B cell (primary cell): ENCODE results near the gene ARHGEF17. TPM values are rescaled to one million over a fixed set of nuclear protein-coding genes. Genes with fewer than 3 reads are reported as not detected.
"Not testable (repeated sequence)": the region's sequence is repeated elsewhere in the genome, so short reads cannot be mapped to it uniquely, and the experiment has no call there.

Experiments
- ATAC-seq: fragments of 200-7000 bp; cut with Tn5 transposase; one replicate; pipeline ENCODE4 v1.10.0; 2021; ENCODE audit warnings: low read depth, mild to moderate bottlenecking, moderate number of reproducible peaks, moderate library complexity
- CTCF ChIA-PET: fragments of 350-600 bp; sonication (Branson Sonifier 250); formaldehyde crosslinking; loops from one replicate; lab custom pipeline; 2021; ENCODE audit warnings: antibody characterized with exemption, inconsistent platforms; lab: Charles Lee
- POLR2A ChIA-PET: fragments of 350-600 bp; sonication (Branson Sonifier 250); formaldehyde crosslinking; loops from one replicate; lab custom pipeline; 2021; ENCODE audit warnings: antibody characterized with exemption; lab: Charles Lee
- DNase-seq: peaks from one replicate; pipeline ENCODE4 v3.0.0; 2013
- H2AFZ ChIP-seq: 2 replicates; pipeline ENCODE4 v1.6.1; 2012; ENCODE audit warnings: mild to moderate bottlenecking, low read depth, low read length; ENCODE audit not compliant: insufficient read depth, poor library complexity, severe bottlenecking
- H3K27ac ChIP-seq, 2 donors: 1 replicate in 1 of 2; 2 replicates in 1 of 2; pipeline ENCODE4 v1.5.1; 2012 to 2013; ENCODE audit warnings: low read length in 2 of 2, mild to moderate bottlenecking in 2 of 2, moderate library complexity in 1 of 2
- H3K27me3 ChIP-seq, 4 experiments: fragments of 200-600 bp in 1 of 4; sonication (generic) in 1 of 4; replicated peaks in 1 of 4; 1 replicate in 2 of 4; 2 replicates in 2 of 4; pipeline versions ENCODE4 v1.6.1 to v1.7.0; 2013 to 2016; ENCODE audit warnings: low read length in 3 of 4, mild to moderate bottlenecking in 2 of 4, mixed read lengths in 1 of 4, moderate library complexity in 1 of 4; ENCODE audit not compliant: insufficient read depth in 4 of 4, control insufficient read depth in 3 of 4; ENCODE audit errors: control extremely low read depth in 1 of 4
- H3K36me3 ChIP-seq, 2 experiments: replicated peaks in 1 of 2; 1 replicate in 1 of 2; 2 replicates in 1 of 2; pipeline versions ENCODE4 v1.6.1 to v1.7.1; 2013; ENCODE audit warnings: low read length in 1 of 2; ENCODE audit not compliant: insufficient read depth in 2 of 2, control insufficient read depth in 1 of 2; ENCODE audit errors: control extremely low read depth in 1 of 2, extremely low read depth in 1 of 2
- H3K4me1 ChIP-seq, 2 donors: fragments of 200-600 bp in 1 of 2; sonication (generic) in 1 of 2; 1 replicate in 1 of 2; 2 replicates in 1 of 2; pipeline versions ENCODE4 v1.5.1 to v1.6.1; 2013 to 2017; ENCODE audit warnings: low read length in 2 of 2; ENCODE audit not compliant: control insufficient read depth in 2 of 2, insufficient read depth in 2 of 2
- H3K4me2 ChIP-seq: replicated peaks from 2 replicates; pipeline ENCODE3; 2012; ENCODE audit warnings: mild to moderate bottlenecking, low read depth, low read length; ENCODE audit not compliant: poor library complexity, severe bottlenecking
- H3K4me3 ChIP-seq, 5 experiments: fragments of 200-600 bp in 1 of 5; sonication (generic) in 1 of 5; 1 replicate in 3 of 5; 2 replicates in 2 of 5; pipeline versions ENCODE4 v1.5.1 to v1.7.0; 2011 to 2016; ENCODE audit warnings: low read length in 4 of 5, mild to moderate bottlenecking in 4 of 5, low read depth in 2 of 5, control low read depth in 1 of 5, moderate library complexity in 1 of 5; ENCODE audit not compliant: insufficient read depth in 1 of 5; ENCODE audit errors: control extremely low read depth in 1 of 5, extremely low read depth in 1 of 5
- H3K79me2 ChIP-seq: fragments of 200-600 bp; sonication (generic); one replicate; pipeline ENCODE4 v1.6.0; 2016; ENCODE audit warnings: low read length; ENCODE audit not compliant: control insufficient read depth, insufficient read depth
- H3K9ac ChIP-seq: fragments of 200-600 bp; sonication (generic); 2 replicates; pipeline ENCODE4 v1.6.1; 2017; ENCODE audit warnings: mild to moderate bottlenecking, low read length, moderate library complexity
- H3K9me3 ChIP-seq, 3 donors: one replicate each; pipeline versions ENCODE4 v1.6.1 to v1.7.1; 2013; ENCODE audit warnings: low read length in 2 of 3; ENCODE audit not compliant: control insufficient read depth in 2 of 3, insufficient read depth in 1 of 3; ENCODE audit errors: control extremely low read depth in 1 of 3
- H4K20me1 ChIP-seq: 2 replicates; pipeline ENCODE4 v1.6.0; 2012; ENCODE audit warnings: mild to moderate bottlenecking, low read length; ENCODE audit not compliant: insufficient read depth, control insufficient read depth, poor library complexity, severe bottlenecking
- H3K27ac Mint-ChIP-seq: one replicate; pipeline ENCODE4 v1.8.0; 2021; ENCODE audit warnings: mixed read lengths
- H3K27me3 Mint-ChIP-seq: one replicate; pipeline ENCODE4 v1.8.0; 2021; ENCODE audit warnings: mixed read lengths
- H3K4me1 Mint-ChIP-seq: one replicate; pipeline ENCODE4 v1.8.0; 2021; ENCODE audit warnings: mixed read lengths
- H3K4me3 Mint-ChIP-seq: one replicate; pipeline ENCODE4 v1.8.0; 2021; ENCODE audit warnings: mixed read lengths
- H3K9me3 Mint-ChIP-seq: one replicate; pipeline ENCODE4 v1.8.0; 2022; ENCODE audit warnings: mixed read lengths; ENCODE audit not compliant: insufficient read depth
- CTCF ChIP-seq: fragments of 200-600 bp; IDR thresholded peaks from one replicate; pipeline ENCODE4 v1.8.0; 2022; ENCODE audit warnings: antibody characterized with exemption, mild to moderate bottlenecking
- EZH2 ChIP-seq: IDR thresholded peaks from 2 replicates; pipeline ENCODE4 v1.6.1; 2012; ENCODE audit warnings: borderline replicate concordance, low read depth, mild to moderate bottlenecking, moderate library complexity, low read length; ENCODE audit not compliant: insufficient read depth, poor library complexity, severe bottlenecking
- WGBS: methylation state at CpG from one replicate; pipeline ENCODE4 v1.1.5; 2013; ENCODE audit warnings: missing lambda C conversion rate; ENCODE audit not compliant: insufficient coverage; 5-methylcytosine and 5-hydroxymethylcytosine counted together
- intact Hi-C: fragments of 100-400 bp; cut with micrococcal nuclease; formaldehyde crosslinking; loops from one replicate; pipeline ENCODE4 v1.10.0; 2022
- polyA plus RNA-seq: library from polyadenylated mRNA; depleted of rRNA; stranded (reverse); fragments of >200 nt; gene quantifications from 2 replicates; pipeline ENCODE4 v1.2.3, GENCODE V29; 2012
- total RNA-seq, 2 donors: library from RNA; stranded (reverse); fragments of 120-200 nt in 1 of 2; gene quantifications; 1 replicate in 1 of 2; 2 replicates in 1 of 2; pipeline versions ENCODE4 v1.2.3 to v1.2.4, GENCODE V29; 2013 to 2022

The ARHGEF17 gene
- total and polyA plus RNA-seq, 2 donors (not counting 1 experiment from before 2014, with no cell fraction given), result 0.05 TPM; not detected in 1

GRCh38 chr11:73270855-73271477 is 37.1 kb upstream of the ARHGEF17 start:
- CTCF ChIA-PET, result no interaction called here
- no peak for DNase-seq

GRCh38 chr11:73271478-73271865 is 36.6 kb upstream of the ARHGEF17 start:
- CTCF ChIA-PET, H3K36me3 ChIP-seq, H3K27me3 Mint-ChIP-seq, H3K79me2 ChIP-seq, H3K27ac Mint-ChIP-seq, H3K27ac ChIP-seq, intact Hi-C loops, H3K4me2 ChIP-seq, H4K20me1 ChIP-seq, H3K9me3 Mint-ChIP-seq, H3K4me3 Mint-ChIP-seq, H3K9me3 ChIP-seq, H2AFZ ChIP-seq, DNase-seq, H3K4me3 ChIP-seq, ATAC-seq, H3K27me3 ChIP-seq, H3K9ac ChIP-seq: not testable (repeated sequence)
- peaks cover 16% of the 10 kb centered on the region for H3K4me1 Mint-ChIP-seq
- POLR2A ChIA-PET, result interaction anchor here (0.6 kb wide), 1 partner anchor 25 kb away, joined by 3 read pairs; no protein-coding TSS in a partner anchor
- H3K4me1 ChIP-seq, result peaks cover 0 to 11% of the 10 kb centered on the region in 2 donors
- 86% methylated on average over 6 of the region's 10 CpGs for WGBS

More at GRCh38 chr11:73270855-73271477, 37.1 kb upstream of the ARHGEF17 start:
- H3K27me3 Mint-ChIP-seq, result peaks cover 6% of the 10 kb centered on the region
- Histone ChIP-seq H4K20me1 (no peaks in the 10 kb centered on the region), H3K79me2 (no peaks in the 10 kb centered on the region), H3K36me3 (no peaks in the 10 kb centered on the region), H2AFZ (no peak overlapping the region), H3K4me2 (no peak overlapping the region), H3K27ac (no peak overlapping the region), H3K9me3 (no peaks in the 10 kb centered on the region), H3K4me3 (no peak overlapping the region), H3K4me1 (peaks cover 0 to 11% of the 10 kb centered on the region in 2 donors), H3K27me3 (peaks cover 0 to 10% (median 1%) of the 10 kb centered on the region in 4 experiments), H3K9ac (no peak overlapping the region)
- H3K4me1 Mint-ChIP-seq, result peaks cover 16% of the 10 kb centered on the region
- no peak for ATAC-seq
- TF ChIP-seq CTCF (no peak), EZH2 (no peak)
- no peak overlapping the region for H3K4me3 Mint-ChIP-seq
- H3K9me3 Mint-ChIP-seq, result no peaks in the 10 kb centered on the region
- WGBS, result 85% methylated on average over 10 of the region's 18 CpGs
- H3K27ac Mint-ChIP-seq, result no peak overlapping the region
- intact Hi-C loops, result no loop called here
- POLR2A ChIA-PET, result no interaction called here
